DND-41 (cell line): Measurements from ENCODE around the gene PCAT6.

ENCODE experiments used
- ATAC-seq: fragments of 200-7000 bp; cut with Tn5 transposase; 3 replicates; pipeline ENCODE4 v1.9.1; 2021; ENCODE audit warnings: low read depth; ENCODE audit not compliant: insufficient read depth
- DNase-seq: peaks from one replicate; pipeline ENCODE4 v3.0.0-alpha.2; 2020
- H2AFZ ChIP-seq: 2 replicates; pipeline ENCODE4 v1.6.0; 2012; ENCODE audit warnings: low read depth, low read length
- H3K27ac ChIP-seq: 2 replicates; pipeline ENCODE4 v1.5.1; 2012; ENCODE audit warnings: low read length, inconsistent platforms
- H3K27me3 ChIP-seq: fragments of 200-600 bp; sonication (generic); 2 replicates; pipeline ENCODE4 v1.6.0; 2012; ENCODE audit warnings: low read length, mild to moderate bottlenecking, inconsistent platforms; ENCODE audit not compliant: insufficient read depth, poor library complexity
- H3K36me3 ChIP-seq: 2 replicates; pipeline ENCODE4 v1.5.1; 2012; ENCODE audit warnings: low read length, inconsistent platforms; ENCODE audit not compliant: insufficient read depth
- H3K4me1 ChIP-seq: 2 replicates; pipeline ENCODE4 v1.5.1; 2012; ENCODE audit warnings: mild to moderate bottlenecking, low read length; ENCODE audit not compliant: insufficient read depth
- H3K4me2 ChIP-seq: 2 replicates; pipeline ENCODE4 v1.6.0; 2012; ENCODE audit warnings: mild to moderate bottlenecking, moderate library complexity, low read length, inconsistent platforms; ENCODE audit not compliant: insufficient read depth
- H3K4me3 ChIP-seq, 2 experiments: fragments of 200-600 bp in 1 of 2; shearing (Covaris generic) in 1 of 2; 2 replicates each; pipeline ENCODE4 v1.5.1; 2012 to 2016; ENCODE audit warnings: inconsistent platforms in 2 of 2, low read length in 2 of 2, mild to moderate bottlenecking in 2 of 2, low read depth in 1 of 2, moderate library complexity in 1 of 2
- H3K79me2 ChIP-seq: 2 replicates; pipeline ENCODE4 v1.6.0; 2012; ENCODE audit warnings: low read length, inconsistent platforms; ENCODE audit not compliant: insufficient read depth
- H3K9ac ChIP-seq: 2 replicates; pipeline ENCODE4 v1.6.0; 2012; ENCODE audit warnings: low read depth, mild to moderate bottlenecking, inconsistent platforms, low read length, moderate library complexity
- H3K9me3 ChIP-seq: 2 replicates; pipeline ENCODE4 v1.5.1; 2012; ENCODE audit warnings: low read length, moderate library complexity, mild to moderate bottlenecking, inconsistent platforms; ENCODE audit not compliant: insufficient read depth, severe bottlenecking
- H4K20me1 ChIP-seq: 2 replicates; pipeline ENCODE4 v1.6.0; 2012; ENCODE audit warnings: low read length; ENCODE audit not compliant: insufficient read depth
- EZH2 ChIP-seq: IDR thresholded peaks from 3 replicates; pipeline ENCODE4 v1.6.1; 2012; ENCODE audit warnings: borderline replicate concordance, low read depth, mild to moderate bottlenecking, moderate library complexity, low read length, inconsistent platforms; ENCODE audit not compliant: severe bottlenecking
- TF ChIP-seq, protein P1 (sequence below): IDR thresholded peaks from 2 replicates; pipeline ENCODE4 v1.5.1; 2012; ENCODE audit warnings: borderline replicate concordance, low read length, moderate library complexity, mild to moderate bottlenecking; ENCODE audit not compliant: poor library complexity, severe bottlenecking; ENCODE audit errors: extremely low read depth

PCAT6 gene

DNA sequence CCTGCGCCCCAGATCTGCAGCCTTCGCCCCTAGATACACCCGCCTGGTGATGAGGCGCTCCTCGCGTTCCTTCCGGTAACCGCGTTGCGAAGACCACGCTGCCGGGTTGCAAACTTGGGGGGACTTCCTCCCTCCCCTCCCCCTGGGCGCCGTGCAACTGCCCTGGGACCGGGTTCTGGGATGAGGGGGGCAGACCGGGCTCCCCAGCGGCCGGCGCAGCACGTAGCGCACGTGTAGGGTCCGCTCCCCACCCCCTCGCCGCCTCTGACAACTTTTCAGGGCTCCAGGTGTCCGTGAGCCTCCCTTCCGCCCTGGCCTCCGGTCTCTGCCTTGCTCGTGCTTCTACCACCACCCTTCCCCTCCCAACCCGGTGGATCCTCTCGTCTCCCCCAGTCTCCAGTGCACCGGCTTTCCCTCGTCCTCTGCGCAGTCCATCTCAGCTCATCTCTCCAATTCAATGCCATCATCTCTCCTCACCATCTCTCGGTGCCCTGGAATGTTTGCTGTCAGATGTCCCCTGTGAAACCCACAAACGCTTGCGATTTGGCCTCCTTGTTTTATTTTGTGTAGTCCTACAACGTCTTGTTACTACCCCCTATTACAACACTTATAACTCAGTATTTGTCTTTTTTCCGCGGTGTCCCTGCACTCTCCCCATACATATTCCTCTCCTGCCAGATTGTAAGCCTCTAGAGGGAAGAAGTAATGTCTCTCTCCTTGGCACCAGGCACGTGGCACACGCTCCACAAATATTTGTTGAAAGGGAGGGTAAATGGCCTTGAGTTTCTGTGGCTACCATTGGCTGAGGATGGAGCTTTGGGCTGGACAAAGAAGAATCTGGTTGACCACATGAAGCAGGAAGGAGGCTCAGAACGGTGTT is 782 bp downstream of the PCAT6 start:
- Histone ChIP-seq H2AFZ (no peak overlapping the region), H3K4me1 (peaks cover 16% of the 10 kb centered on the region), H3K9me3 (no peaks in the 10 kb centered on the region), H3K36me3 (no peaks in the 10 kb centered on the region), H3K4me3 (0 out of 4 replicates have a peak overlapping the region, but pooled peaks of 1 of the 2 experiments have one; percentile 30), H3K4me2 (peak overlapping the region; percentile 56), H3K9ac (no peak overlapping the region), H3K27me3 (peaks cover 68% of the 10 kb centered on the region), H3K27ac (no peak overlapping the region), H4K20me1 (0 out of 2 replicates have a peak, but pooled peaks cover 3% of the 10 kb centered on the region), H3K79me2 (no peaks in the 10 kb centered on the region)
- TF ChIP-seq EZH2 = no peak
- TF ChIP-seq, protein P1, sequence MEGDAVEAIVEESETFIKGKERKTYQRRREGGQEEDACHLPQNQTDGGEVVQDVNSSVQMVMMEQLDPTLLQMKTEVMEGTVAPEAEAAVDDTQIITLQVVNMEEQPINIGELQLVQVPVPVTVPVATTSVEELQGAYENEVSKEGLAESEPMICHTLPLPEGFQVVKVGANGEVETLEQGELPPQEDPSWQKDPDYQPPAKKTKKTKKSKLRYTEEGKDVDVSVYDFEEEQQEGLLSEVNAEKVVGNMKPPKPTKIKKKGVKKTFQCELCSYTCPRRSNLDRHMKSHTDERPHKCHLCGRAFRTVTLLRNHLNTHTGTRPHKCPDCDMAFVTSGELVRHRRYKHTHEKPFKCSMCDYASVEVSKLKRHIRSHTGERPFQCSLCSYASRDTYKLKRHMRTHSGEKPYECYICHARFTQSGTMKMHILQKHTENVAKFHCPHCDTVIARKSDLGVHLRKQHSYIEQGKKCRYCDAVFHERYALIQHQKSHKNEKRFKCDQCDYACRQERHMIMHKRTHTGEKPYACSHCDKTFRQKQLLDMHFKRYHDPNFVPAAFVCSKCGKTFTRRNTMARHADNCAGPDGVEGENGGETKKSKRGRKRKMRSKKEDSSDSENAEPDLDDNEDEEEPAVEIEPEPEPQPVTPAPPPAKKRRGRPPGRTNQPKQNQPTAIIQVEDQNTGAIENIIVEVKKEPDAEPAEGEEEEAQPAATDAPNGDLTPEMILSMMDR = no peak
- ATAC-seq = 0 out of 3 replicates have a peak, but pooled peaks have one; percentile 9
- DNase-seq = no peak

DNA sequence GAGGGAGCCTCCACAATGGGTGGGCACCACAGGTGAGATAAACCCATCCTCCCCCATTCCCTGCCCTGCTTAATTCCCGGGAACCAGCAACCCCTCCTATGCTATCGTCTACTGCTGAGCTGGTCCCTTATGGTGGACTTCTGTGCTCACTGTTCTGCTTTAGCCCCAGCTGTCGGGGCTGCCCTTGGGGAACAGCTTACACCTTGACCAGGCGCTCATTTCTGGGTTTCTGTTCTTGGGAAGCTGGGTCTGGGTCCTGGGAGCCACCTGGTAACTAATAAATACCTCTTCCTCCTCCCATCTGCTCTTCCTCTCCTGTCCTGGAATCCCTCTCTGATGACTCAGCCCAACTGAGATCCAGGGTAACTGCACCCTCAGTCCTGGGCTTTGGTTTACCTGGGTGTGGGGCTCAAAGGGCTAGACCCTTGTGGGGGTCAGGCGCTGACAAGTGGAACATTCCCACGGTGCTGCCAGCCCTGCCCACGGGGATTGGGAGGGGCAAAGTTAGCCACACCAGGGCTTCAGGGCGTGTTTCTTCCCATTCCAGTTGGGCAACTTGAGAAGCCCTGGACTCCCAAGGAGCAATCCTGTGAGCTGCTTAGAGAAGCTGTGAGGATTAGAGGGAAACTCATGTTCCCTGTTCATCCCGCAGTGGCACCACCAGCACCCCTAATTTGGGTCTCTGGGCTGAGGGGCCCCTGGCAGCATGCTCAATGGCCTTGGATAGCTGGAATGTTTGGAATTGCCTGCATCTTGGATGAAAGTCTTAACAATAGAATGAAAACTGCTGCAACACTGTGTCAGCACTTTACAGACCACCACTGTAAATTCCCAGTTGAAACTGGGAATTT is 1.6 kb downstream of the PCAT6 start:
- Histone ChIP-seq H3K27ac (no peak overlapping the region), H2AFZ (no peak overlapping the region), H3K27me3 (peaks cover 59% of the 10 kb centered on the region), H3K9ac (no peak overlapping the region), H3K9me3 (no peaks in the 10 kb centered on the region), H3K4me2 (no peak overlapping the region), H3K4me3 (no peak overlapping the region), H3K79me2 (no peaks in the 10 kb centered on the region), H4K20me1 (0 out of 2 replicates have a peak, but pooled peaks cover 3% of the 10 kb centered on the region), H3K36me3 (no peaks in the 10 kb centered on the region), H3K4me1 (peaks cover 16% of the 10 kb centered on the region)
- ATAC-seq (no peak), DNase-seq (no peak)
- TF ChIP-seq, protein P1 = no peak
- TF ChIP-seq EZH2 = no peak

DNA sequence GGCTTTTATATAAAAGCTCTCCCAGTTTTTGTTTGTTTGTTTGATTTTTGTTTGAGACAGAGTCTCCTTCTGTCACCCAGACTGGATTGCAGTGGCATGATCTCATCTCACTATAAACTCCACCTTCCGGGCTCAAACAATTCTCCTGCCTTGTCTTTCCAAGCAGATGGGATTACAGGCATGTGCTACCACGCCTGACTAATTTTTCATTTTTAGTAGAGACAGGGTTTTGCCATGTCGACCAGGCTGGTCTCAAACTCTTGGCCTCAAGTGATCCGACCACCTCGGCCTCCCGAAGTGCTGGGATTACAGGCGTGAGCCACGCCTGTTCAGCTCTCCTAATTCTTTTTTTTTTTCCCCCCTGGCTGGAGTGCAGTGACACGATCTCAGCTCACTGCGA is 4.4 kb downstream of the PCAT6 start:
- no peak for ATAC-seq
- no peaks in the 10 kb centered on the region for H3K36me3 ChIP-seq
- H4K20me1 ChIP-seq = 0 out of 2 replicates have a peak, but pooled peaks cover 3% of the 10 kb centered on the region
- no peak overlapping the region for H2AFZ ChIP-seq
- no peaks in the 10 kb centered on the region for H3K9me3 ChIP-seq
- no peak overlapping the region for H3K4me2 ChIP-seq
- H3K4me3 ChIP-seq = no peak overlapping the region
- DNase-seq = no peak
- peaks cover 39% of the 10 kb centered on the region for H3K27me3 ChIP-seq
- H3K79me2 ChIP-seq = no peaks in the 10 kb centered on the region
- TF ChIP-seq, protein P1 = no peak
- TF ChIP-seq EZH2 = no peak
- no peak overlapping the region for H3K9ac ChIP-seq
- H3K27ac ChIP-seq = no peak overlapping the region
- H3K4me1 ChIP-seq = peaks cover 10% of the 10 kb centered on the region; the same call in 1 of the 2 replicates
